ENCODE results near the gene C20orf202. TPM values are rescaled to one million over a fixed set of nuclear protein-coding genes. Genes with fewer than 3 reads are reported as not detected.
"Not testable (repeated sequence)": the region's sequence is repeated elsewhere in the genome, so short reads cannot be mapped to it uniquely, and the experiment has no call there.

The C20orf202 gene
- total RNA-seq, 1 donor, result 0.09 TPM

DNA sequence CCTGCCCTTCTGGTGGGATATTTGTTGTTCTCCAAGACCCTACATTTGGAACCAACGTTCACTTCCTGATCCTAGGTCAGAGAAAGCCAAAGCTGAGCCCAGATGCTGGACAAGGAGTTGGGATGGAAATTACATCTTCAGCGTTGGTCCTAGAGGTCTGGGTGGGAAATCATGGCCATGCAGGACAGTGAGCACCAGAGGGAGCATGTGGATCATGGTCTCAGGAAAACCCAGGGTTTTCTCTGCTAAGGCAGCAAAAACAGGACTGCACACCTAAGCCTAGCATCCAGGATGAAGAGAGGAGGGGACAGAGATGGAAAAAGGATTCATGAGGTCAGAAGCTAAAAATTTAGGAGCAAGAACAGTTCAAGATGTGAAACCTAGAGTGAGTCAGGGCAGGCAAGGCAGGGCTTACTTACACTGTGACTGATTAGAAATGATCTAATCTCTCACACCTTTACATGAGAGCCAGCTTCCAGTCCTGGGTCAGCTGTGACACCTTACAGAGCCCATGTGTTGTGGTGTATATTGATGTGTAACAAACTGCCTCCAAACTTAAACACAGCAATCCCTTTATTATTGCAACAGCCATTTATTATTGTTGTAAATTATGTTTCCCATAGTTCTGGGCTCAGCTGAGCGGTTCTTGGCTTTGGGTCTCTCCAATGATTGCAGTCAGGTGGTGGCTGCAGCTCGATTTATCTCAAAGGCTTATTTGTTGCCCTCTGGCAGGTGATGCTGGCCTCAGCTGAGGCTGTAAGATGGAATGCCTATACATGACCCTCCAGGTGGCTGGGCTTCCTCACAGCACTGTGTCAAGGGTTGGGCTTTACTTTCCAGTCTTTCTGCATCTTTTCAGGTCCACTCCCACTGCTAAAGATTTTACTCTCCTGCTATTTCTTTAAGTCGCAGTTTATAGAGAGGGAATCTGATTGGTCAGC is 6.5 kb downstream of the C20orf202 start:
- DNase-seq (ENCODE audit: low read depth), result peak; percentile 16
- no peak overlapping the region for H3K4me3 ChIP-seq (ENCODE audit: low read depth, low read length)

DNA sequence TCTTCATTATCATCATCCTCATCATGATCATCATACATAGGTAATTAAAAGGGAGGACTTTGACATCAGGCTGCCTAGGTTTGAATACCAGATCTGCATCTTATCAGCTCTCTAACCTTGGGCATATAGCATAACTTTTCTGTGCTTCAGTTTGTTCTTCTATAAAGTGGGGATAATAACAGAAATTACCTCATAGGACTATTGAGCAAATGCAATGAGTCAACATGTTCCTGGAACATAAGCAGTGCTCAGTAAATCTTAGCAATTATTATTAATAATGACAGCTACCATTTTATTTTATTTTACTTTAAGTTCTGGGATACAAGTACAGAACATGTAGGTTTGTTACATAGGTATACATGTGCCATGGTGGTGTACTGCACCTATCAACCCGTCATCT is 7.2 kb downstream of the C20orf202 start:
- H3K4me3 ChIP-seq (ENCODE audit: low read depth, low read length), result no peak overlapping the region
- TF ChIP-seq, protein P1, sequence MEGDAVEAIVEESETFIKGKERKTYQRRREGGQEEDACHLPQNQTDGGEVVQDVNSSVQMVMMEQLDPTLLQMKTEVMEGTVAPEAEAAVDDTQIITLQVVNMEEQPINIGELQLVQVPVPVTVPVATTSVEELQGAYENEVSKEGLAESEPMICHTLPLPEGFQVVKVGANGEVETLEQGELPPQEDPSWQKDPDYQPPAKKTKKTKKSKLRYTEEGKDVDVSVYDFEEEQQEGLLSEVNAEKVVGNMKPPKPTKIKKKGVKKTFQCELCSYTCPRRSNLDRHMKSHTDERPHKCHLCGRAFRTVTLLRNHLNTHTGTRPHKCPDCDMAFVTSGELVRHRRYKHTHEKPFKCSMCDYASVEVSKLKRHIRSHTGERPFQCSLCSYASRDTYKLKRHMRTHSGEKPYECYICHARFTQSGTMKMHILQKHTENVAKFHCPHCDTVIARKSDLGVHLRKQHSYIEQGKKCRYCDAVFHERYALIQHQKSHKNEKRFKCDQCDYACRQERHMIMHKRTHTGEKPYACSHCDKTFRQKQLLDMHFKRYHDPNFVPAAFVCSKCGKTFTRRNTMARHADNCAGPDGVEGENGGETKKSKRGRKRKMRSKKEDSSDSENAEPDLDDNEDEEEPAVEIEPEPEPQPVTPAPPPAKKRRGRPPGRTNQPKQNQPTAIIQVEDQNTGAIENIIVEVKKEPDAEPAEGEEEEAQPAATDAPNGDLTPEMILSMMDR (IDR thresholded peaks at IDR 0.05; ENCODE audit: insufficient read depth, low read length), result no peak
- no peak for DNase-seq (ENCODE audit: low read depth)

More for the DNA sequence above, 6.5 kb downstream of the C20orf202 start:
- TF ChIP-seq, protein P1 (IDR thresholded peaks at IDR 0.05; ENCODE audit: insufficient read depth, low read length), result peak; percentile 33

DNA sequence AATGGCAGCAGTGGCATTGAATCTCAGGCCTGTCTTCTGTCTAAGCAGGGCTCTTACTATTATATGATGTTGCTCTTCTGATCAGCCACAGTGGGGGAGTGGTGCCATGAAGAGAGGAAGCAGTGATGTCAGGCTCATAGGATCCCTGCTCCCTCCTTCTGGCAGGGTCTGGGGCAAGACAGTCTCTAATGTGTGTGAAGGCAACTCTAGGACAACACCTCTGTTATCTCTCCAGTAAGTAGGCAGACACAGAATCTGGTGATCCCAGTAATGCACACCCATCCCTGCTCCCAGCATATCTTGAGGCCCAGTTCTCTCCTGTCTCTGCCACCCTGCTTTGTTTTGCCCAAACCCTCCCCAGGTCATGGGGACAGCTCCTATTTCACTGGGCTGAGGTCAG is 8.8 kb downstream of the C20orf202 start:
- DNase-seq (ENCODE audit: low read depth), result no peak
- no peak overlapping the region for H3K4me3 ChIP-seq (ENCODE audit: low read depth, low read length)
- TF ChIP-seq, protein P1 (IDR thresholded peaks at IDR 0.05; ENCODE audit: insufficient read depth, low read length), result no peak

DNA sequence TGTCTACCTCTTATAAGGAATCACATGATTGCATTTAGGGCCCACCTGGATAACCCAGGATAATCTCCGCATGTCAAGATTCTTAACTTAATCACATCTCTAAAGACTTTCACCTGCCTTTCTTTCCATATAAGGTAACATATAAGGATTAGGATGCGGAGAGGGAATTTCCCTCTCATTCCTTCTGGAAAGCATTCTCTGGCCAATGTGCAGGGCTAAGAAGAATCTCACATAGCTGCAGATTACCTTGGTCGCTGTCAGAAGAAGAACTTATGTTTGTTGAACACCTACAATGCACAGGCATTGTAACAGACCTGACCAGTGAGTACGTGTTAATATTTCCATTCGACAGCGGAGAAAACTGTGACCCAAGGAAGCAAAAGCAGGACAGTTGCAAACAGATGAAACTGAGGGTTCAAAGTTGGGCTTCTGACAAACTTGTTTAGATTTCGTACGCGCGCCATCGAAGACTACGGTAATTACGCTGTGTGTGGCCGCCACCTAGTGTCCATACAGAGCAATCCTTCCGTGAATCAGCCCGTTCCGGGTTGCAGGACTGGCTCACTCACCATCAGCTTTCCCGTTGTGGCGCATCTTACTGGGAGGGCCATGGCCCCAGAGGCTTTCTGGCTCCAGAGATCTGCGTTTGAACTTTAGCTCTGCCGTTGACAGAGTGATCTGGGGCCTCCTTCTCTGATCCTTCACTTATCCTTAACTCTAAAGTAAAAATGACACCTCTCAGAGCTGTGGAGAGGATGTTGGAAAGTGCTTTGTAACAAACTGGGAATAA is 9.5 kb downstream of the C20orf202 start:
- DNase-seq (ENCODE audit: low read depth), result peak; percentile 73
- TF ChIP-seq, protein P1 (IDR thresholded peaks at IDR 0.05; ENCODE audit: insufficient read depth, low read length), result peak; percentile 88
- no peak overlapping the region for H3K4me3 ChIP-seq (ENCODE audit: low read depth, low read length)

DNA sequence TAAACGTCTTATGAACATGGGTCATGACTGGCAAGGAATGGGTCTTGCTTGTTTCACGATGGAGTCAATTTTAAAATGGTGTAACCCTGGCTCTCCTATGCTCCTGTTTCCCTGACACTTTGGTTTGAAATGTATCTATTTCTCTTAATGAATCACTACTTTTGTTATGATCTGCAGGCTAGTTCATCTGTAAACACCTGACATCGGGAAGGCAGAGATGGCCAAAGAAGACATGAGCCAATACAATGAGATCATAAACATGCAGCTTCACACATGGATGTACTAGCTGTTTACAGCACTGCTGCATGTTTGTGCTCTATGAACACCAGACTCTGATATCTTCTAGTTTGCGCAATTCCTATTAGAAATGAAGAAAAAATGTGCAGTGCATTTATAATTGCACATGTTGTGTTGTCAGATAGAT is 11.6 kb downstream of the C20orf202 start:
- TF ChIP-seq, protein P1 (IDR thresholded peaks at IDR 0.05; ENCODE audit: insufficient read depth, low read length), result no peak
- H3K4me3 ChIP-seq (ENCODE audit: low read depth, low read length), result no peak overlapping the region
- DNase-seq (ENCODE audit: low read depth), result no peak

DNA sequence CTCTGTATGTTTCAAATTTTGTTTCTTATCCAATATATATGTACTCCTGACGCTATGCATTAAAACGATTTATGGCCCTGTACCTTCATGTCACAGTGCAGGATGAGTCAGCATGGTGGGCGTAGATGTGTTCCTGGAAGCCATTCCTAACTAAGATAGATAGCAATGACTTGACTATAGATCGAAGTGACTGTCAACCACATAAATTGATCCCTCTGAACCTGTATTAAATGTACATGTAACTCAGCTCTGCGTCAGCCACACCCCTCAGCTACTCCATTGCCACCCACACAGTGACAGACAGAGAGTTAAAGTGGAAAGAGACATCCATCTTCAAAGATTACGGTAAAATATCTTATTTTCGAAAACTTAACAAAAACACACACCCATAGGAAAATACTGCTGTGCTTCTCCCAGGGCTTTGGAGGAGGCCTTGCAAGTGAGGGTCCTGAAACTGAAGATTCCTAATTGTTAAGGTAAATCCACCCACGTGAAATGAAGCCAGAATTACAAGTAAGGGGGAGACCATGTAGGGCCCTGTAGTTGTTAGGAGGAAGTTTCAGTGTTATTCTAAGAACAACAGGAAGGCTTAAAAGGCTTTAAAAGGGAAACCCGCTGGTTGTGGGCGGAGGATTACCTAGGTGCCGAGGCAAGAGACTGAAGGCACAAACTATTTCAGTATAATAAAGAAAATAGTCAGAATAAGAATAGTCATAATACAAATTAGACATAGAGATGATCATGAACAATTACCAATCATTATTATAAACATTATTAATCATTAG is 12.3 kb downstream of the C20orf202 start:
- TF ChIP-seq, protein P1 (IDR thresholded peaks at IDR 0.05; ENCODE audit: insufficient read depth, low read length), result no peak
- H3K4me3 ChIP-seq (ENCODE audit: low read depth, low read length), result no peak overlapping the region
- no peak for DNase-seq (ENCODE audit: low read depth)

DNA sequence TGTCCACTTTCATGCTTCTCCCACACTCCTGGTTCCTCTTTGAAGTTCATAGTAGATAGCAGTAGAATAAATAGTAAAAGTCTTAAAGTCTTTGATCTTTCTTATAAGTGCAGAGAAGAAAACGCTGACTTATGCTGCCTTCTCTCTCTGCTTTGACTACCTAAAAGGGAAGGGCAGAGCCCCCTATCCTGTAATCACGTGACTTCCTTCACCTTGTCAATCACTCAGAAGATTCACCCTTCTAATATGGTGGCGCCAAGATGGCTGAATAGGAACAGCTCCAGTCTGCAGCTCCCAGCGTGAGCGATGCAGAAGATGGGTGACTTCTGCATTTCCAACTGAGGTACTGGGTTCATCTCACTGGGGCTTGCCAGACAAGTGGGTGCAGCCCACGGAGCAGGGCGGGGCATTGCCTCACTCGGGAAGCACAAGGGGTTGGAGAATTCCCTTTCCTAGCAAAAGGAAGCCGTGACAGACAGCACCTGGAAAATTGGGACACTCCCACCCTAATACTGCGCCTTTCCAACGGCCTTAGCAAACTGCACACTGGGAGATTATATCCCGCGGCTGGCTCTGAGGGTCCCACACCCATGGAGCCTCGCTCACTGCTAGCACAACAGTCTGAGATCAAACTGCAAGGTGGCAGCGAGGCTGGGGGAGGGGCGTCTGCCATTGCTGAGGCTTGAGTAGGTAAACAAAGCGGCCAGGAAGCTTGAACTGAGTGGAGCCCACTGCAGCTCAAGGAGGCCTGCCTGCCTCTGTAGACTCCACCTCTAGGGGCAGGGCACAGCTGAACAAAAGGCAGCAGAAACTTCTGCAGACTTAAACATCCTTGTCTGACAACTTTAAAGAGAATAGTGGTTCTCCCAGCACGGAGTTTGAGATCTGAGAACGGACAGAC is 13.5 kb downstream of the C20orf202 start:
- not testable (repeated sequence) for H3K4me3 ChIP-seq (ENCODE audit: low read depth, low read length); DNase-seq (ENCODE audit: low read depth)

DNA sequence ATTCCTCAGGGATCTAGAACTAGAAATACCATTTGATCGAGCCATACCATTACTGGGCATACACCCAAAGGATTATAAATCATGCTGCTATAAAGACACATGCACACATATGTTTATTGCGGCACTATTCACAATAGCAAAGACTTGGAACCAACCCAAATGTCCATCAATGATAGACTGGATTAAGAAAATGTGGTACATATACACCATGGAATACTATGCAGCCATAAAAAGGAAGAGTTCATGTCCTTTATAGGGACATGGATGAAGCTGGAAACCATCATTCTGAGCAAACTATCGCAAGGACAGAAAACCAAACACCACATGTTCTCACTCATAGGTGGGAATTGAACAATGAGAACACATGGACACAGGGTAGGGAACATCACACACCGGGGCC is 19.5 kb downstream of the C20orf202 start:
- not testable (repeated sequence) for DNase-seq (ENCODE audit: low read depth); H3K4me3 ChIP-seq (ENCODE audit: low read depth, low read length)

All from fibroblast of the aortic adventitia (primary cell).